NCI-H2196 (cell line): ENCODE results near the gene MAD1L1.
"Not testable (repeated sequence)": the region's sequence is repeated elsewhere in the genome, so short reads cannot be mapped to it uniquely, and the experiment has no call there.

Experiments used
- DNase-seq: peaks from one replicate; lab custom pipeline; 2025; ENCODE audit not compliant: unreplicated experiment; lab: John Stamatoyannopoulos, UW

MAD1L1 gene

GRCh38 chr7:1934017-1934416 lies 298.7 kb downstream of the MAD1L1 start:
- DNase-seq: no peak

GRCh38 chr7:1933066-1933750 lies 299.5 kb downstream of the MAD1L1 start:
- no peak for DNase-seq

GRCh38 chr7:1931951-1932270 lies 300.8 kb downstream of the MAD1L1 start:
- DNase-seq: no peak

GRCh38 chr7:1931256-1931950 lies 301.3 kb downstream of the MAD1L1 start:
- peak; percentile 44 for DNase-seq

- DNase-seq: no peak
Measured at GRCh38 chr7:1930381-1931065, 302.2 kb downstream of the MAD1L1 start.

- DNase-seq: not testable (repeated sequence)
Measured at GRCh38 chr7:1929349-1929925, 303.3 kb downstream of the MAD1L1 start.

GRCh38 chr7:1928645-1929348 lies 303.9 kb downstream of the MAD1L1 start:
- peak; percentile 42 for DNase-seq

- DNase-seq: no peak
Measured at GRCh38 chr7:1927937-1928644, 304.7 kb downstream of the MAD1L1 start.

- no peak for DNase-seq
Measured at GRCh38 chr7:1926908-1927306, 305.8 kb downstream of the MAD1L1 start.

GRCh38 chr7:1925973-1926907 lies 306.5 kb downstream of the MAD1L1 start:
- DNase-seq: no peak

GRCh38 chr7:1925349-1925748 lies 307.4 kb downstream of the MAD1L1 start:
- DNase-seq: no peak

GRCh38 chr7:1924258-1924817 lies 308.4 kb downstream of the MAD1L1 start:
- no peak for DNase-seq

GRCh38 chr7:1923409-1924257 lies 309.1 kb downstream of the MAD1L1 start:
- no peak for DNase-seq

- no peak for DNase-seq
Measured at GRCh38 chr7:1922870-1923236, 309.9 kb downstream of the MAD1L1 start.

GRCh38 chr7:1922071-1922869 lies 310.5 kb downstream of the MAD1L1 start:
- no peak for DNase-seq

- DNase-seq: no peak
Measured at GRCh38 chr7:1920881-1921280, 311.9 kb downstream of the MAD1L1 start.

GRCh38 chr7:1920266-1920681 lies 312.5 kb downstream of the MAD1L1 start:
- DNase-seq: no peak
